HUES6 (cell line): ENCODE data around the gene IFRD1.
A peak's percentile ranks its signal among the peaks of the same experiment; 100 is the strongest.

ENCODE experiments used
- H3K27ac ChIP-seq: 2 replicates; pipeline ENCODE4 v1.7.0; 2013; ENCODE audit warnings: low read depth, mild to moderate bottlenecking, low read length, inconsistent platforms
- H3K27me3 ChIP-seq: 2 replicates; pipeline ENCODE4 v1.6.1; 2013; ENCODE audit warnings: low read length; ENCODE audit not compliant: control insufficient read depth, insufficient read depth
- H3K36me3 ChIP-seq: 2 replicates; pipeline ENCODE4 v1.6.1; 2013; ENCODE audit warnings: low read length; ENCODE audit not compliant: control insufficient read depth, insufficient read depth
- H3K4me1 ChIP-seq: 2 replicates; pipeline ENCODE4 v1.6.1; 2013; ENCODE audit warnings: low read length; ENCODE audit not compliant: control insufficient read depth, insufficient read depth
- H3K4me3 ChIP-seq: 2 replicates; pipeline ENCODE4 v1.5.1; 2013; ENCODE audit warnings: low read depth, low read length
- H3K9ac ChIP-seq: one replicate; pipeline ENCODE4 v1.6.1; 2013; ENCODE audit warnings: mild to moderate bottlenecking, low read length
- H3K9me3 ChIP-seq: 2 replicates; pipeline ENCODE4 v1.6.1; 2013; ENCODE audit warnings: low read depth, low read length; ENCODE audit not compliant: control insufficient read depth, insufficient read depth

Gene IFRD1

DNA sequence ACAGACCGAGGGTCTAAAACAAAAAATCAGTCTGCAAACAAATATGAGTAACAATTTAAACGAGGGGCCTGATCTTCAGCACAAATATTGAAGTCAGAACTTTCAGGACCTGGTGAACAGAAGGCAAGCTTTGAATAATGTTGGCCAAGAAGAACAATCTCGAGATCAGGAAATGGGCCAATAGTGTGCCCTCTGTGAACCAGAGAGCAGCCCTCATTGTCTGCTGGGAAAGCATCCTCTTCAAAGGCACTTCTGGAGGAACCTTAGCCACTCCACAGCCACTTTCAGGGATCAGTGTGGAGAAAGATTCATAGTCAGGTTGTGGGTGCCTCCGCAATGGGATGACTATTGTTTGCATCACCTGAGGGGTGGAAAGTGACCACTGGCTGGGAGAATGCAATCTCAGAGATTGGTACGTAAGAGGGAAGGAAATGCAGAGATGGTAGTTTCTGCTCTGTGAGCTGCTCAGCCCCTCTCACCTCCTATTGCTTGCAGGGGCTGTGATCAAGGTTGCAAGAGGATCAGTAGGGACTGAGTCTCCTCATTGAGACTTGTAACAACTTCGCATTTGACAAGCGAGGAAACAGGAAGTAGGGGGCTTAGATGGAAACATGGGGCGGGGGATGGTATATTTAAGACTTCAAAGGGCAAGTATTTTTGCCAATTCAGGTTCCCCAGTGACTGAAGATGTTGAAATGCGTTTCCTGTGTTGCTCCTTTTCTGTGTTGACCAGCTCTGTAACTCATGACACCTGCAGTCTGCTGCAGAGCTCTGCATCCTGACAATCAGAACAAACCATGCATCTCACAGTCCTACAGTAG lies 28.4 kb upstream of the IFRD1 start:
- Histone ChIP-seq H3K9me3 (peaks cover 3% of the 10 kb centered on the region), H3K36me3 (no peaks in the 10 kb centered on the region), H3K9ac (peak overlapping the region; percentile 1), H3K4me3 (no peak overlapping the region), H3K27me3 (no peaks in the 10 kb centered on the region), H3K4me1 (peaks cover 44% of the 10 kb centered on the region), H3K27ac (peak overlapping the region; percentile 69)

GRCh38 chr7:112422842-112423496 lies 27.3 kb upstream of the IFRD1 start:
- Histone ChIP-seq H3K36me3 (no peaks in the 10 kb centered on the region), H3K27ac (peak overlapping the region; percentile 78), H3K4me1 (peaks cover 44% of the 10 kb centered on the region), H3K9me3 (no peaks in the 10 kb centered on the region), H3K4me3 (peak overlapping the region; percentile 36; the same call in 1 of the 2 replicates), H3K27me3 (no peaks in the 10 kb centered on the region), H3K9ac (peak overlapping the region; percentile 43)

GRCh38 chr7:112423987-112424386 lies 26.3 kb upstream of the IFRD1 start:
- H3K36me3 ChIP-seq = no peaks in the 10 kb centered on the region
- H3K9ac ChIP-seq = no peak overlapping the region
- H3K4me1 ChIP-seq = peaks cover 44% of the 10 kb centered on the region
- H3K27ac ChIP-seq = no peak overlapping the region
- H3K4me3 ChIP-seq = no peak overlapping the region; the same call in 1 of the 2 replicates
- no peaks in the 10 kb centered on the region for H3K9me3 ChIP-seq
- H3K27me3 ChIP-seq = no peaks in the 10 kb centered on the region

- H3K4me3 ChIP-seq = no peak overlapping the region
- no peaks in the 10 kb centered on the region for H3K36me3 ChIP-seq
- no peak overlapping the region for H3K9ac ChIP-seq
- H3K27me3 ChIP-seq = no peaks in the 10 kb centered on the region
- H3K4me1 ChIP-seq = peaks cover 19% of the 10 kb centered on the region
- H3K9me3 ChIP-seq = no peaks in the 10 kb centered on the region
- H3K27ac ChIP-seq = no peak overlapping the region
Measured at GRCh38 chr7:112427984-112428383, 22.3 kb upstream of the IFRD1 start.

DNA sequence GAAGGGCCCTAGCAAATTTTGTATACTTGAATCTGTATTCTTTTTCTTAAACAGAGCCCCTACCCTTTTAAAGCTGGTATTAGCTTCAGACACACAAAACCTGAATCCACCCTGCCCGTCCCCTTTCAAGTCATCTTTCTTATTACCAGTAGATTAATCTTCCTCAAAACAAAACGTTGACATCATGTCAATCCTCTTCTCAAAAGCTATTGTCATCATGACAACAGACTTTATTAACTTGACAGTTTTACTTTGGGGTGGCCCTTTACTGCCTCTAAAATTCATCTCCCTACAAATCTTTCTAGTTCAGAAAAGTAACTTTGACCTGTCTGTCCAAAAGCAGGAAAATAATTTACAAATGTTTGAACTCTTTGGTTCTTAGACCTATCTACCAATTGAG lies 21.5 kb upstream of the IFRD1 start:
- H3K9ac ChIP-seq = no peak overlapping the region
- H3K4me1 ChIP-seq = peaks cover 12% of the 10 kb centered on the region
- H3K27me3 ChIP-seq = no peaks in the 10 kb centered on the region
- H3K27ac ChIP-seq = no peak overlapping the region
- H3K4me3 ChIP-seq = no peak overlapping the region
- H3K36me3 ChIP-seq = no peaks in the 10 kb centered on the region
- 0 out of 2 replicates have a peak, but pooled peaks cover 2% of the 10 kb centered on the region for H3K9me3 ChIP-seq

GRCh38 chr7:112430649-112431048 lies 19.6 kb upstream of the IFRD1 start:
- H3K27ac ChIP-seq = no peak overlapping the region
- H3K4me1 ChIP-seq = peaks cover 8% of the 10 kb centered on the region
- H3K36me3 ChIP-seq = no peaks in the 10 kb centered on the region
- 0 out of 2 replicates have a peak, but pooled peaks cover 2% of the 10 kb centered on the region for H3K9me3 ChIP-seq
- no peak overlapping the region for H3K9ac ChIP-seq
- no peak overlapping the region for H3K4me3 ChIP-seq
- H3K27me3 ChIP-seq = no peaks in the 10 kb centered on the region

DNA sequence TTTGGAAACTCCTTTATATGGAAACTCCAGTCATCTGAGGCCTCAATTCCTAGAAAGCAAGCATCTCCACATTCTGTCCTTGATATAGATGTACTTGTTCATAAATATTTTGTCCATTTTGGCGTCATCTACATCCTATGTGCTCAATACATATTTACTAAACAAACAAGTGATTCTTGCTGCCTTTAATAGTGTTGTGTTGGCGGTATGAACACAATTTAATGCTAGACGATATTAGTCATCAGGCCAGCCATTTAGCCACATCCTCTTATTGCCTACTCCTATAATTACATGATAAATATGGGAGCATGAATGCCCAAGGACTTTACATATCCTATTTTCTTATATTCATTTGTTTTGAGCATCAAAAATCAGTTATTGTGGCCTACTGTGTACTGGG lies 18.5 kb upstream of the IFRD1 start:
- H3K27me3 ChIP-seq = no peaks in the 10 kb centered on the region
- no peak overlapping the region for H3K27ac ChIP-seq
- H3K4me3 ChIP-seq = no peak overlapping the region
- H3K9ac ChIP-seq = no peak overlapping the region
- no peaks in the 10 kb centered on the region; the same call in 1 of the 2 replicates for H3K4me1 ChIP-seq
- H3K9me3 ChIP-seq = 0 out of 2 replicates have a peak, but pooled peaks cover 2% of the 10 kb centered on the region
- H3K36me3 ChIP-seq = no peaks in the 10 kb centered on the region

GRCh38 chr7:112433289-112433688 lies 17.0 kb upstream of the IFRD1 start:
- H3K27ac ChIP-seq = no peak overlapping the region
- no peaks in the 10 kb centered on the region for H3K36me3 ChIP-seq
- H3K9ac ChIP-seq = no peak overlapping the region
- H3K9me3 ChIP-seq = 0 out of 2 replicates have a peak, but pooled peaks cover 2% of the 10 kb centered on the region
- H3K4me3 ChIP-seq = no peak overlapping the region
- no peaks in the 10 kb centered on the region for H3K4me1 ChIP-seq
- no peaks in the 10 kb centered on the region for H3K27me3 ChIP-seq

GRCh38 chr7:112437072-112437471 lies 13.2 kb upstream of the IFRD1 start:
- H3K4me3 ChIP-seq = no peak overlapping the region
- H3K36me3 ChIP-seq = no peaks in the 10 kb centered on the region
- H3K27ac ChIP-seq = no peak overlapping the region
- H3K4me1 ChIP-seq = no peaks in the 10 kb centered on the region
- no peak overlapping the region for H3K9ac ChIP-seq
- no peaks in the 10 kb centered on the region for H3K27me3 ChIP-seq
- H3K9me3 ChIP-seq = 0 out of 2 replicates have a peak, but pooled peaks cover 2% of the 10 kb centered on the region

GRCh38 chr7:112439476-112439875 lies 10.8 kb upstream of the IFRD1 start:
- Histone ChIP-seq H3K27ac (no peak overlapping the region), H3K4me1 (no peaks in the 10 kb centered on the region), H3K9ac (no peak overlapping the region), H3K27me3 (no peaks in the 10 kb centered on the region), H3K36me3 (no peaks in the 10 kb centered on the region), H3K4me3 (no peak overlapping the region), H3K9me3 (no peaks in the 10 kb centered on the region)

- Histone ChIP-seq H3K36me3 (no peaks in the 10 kb centered on the region), H3K27ac (no peak overlapping the region), H3K27me3 (no peaks in the 10 kb centered on the region), H3K9ac (no peak overlapping the region), H3K9me3 (no peaks in the 10 kb centered on the region), H3K4me3 (no peak overlapping the region), H3K4me1 (no peaks in the 10 kb centered on the region)
Measured at GRCh38 chr7:112442210-112442609, 8.1 kb upstream of the IFRD1 start.
